SK-N-SH treated with all-trans-retinoic acid at 6 μM for 48 hours (cell line): ENCODE measurements around the gene PLCB1.

Experiments used
- ARNTL ChIP-seq: fragments of 450-650 bp; formaldehyde crosslinking; IDR thresholded peaks from 2 replicates; pipeline ENCODE4 v1.5.0; 2020; ENCODE audit warnings: low read depth, mild to moderate bottlenecking, moderate library complexity, borderline replicate concordance
- ESRRG ChIP-seq: fragments of 250-450 bp; sonication (Bioruptor Pico); IDR thresholded peaks from 2 replicates; pipeline ENCODE4 v1.6.1; 2021; ENCODE audit warnings: mild to moderate bottlenecking
- RARB ChIP-seq: fragments of 250-450 bp; sonication (Bioruptor Pico); IDR thresholded peaks from 2 replicates; pipeline ENCODE4 v1.8.0; 2021; ENCODE audit warnings: mild to moderate bottlenecking, moderate library complexity
- ZNF70 ChIP-seq: fragments of 450-650 bp; formaldehyde crosslinking; IDR thresholded peaks from 2 replicates; pipeline ENCODE4 v1.5.0; 2020; ENCODE audit warnings: mild to moderate bottlenecking, moderate library complexity
- TF ChIP-seq, protein P1 (sequence below): fragments of 250-450 bp; sonication (Bioruptor Pico); IDR thresholded peaks from 2 replicates; pipeline ENCODE4 v1.5.0; 2020; ENCODE audit warnings: mild to moderate bottlenecking, moderate library complexity
- TF ChIP-seq, protein P2 (sequence below): fragments of 250-450 bp; sonication (Bioruptor Pico); IDR thresholded peaks from 2 replicates; pipeline ENCODE4 v1.8.0; 2020; ENCODE audit warnings: mild to moderate bottlenecking, moderate library complexity, borderline replicate concordance

DNA sequence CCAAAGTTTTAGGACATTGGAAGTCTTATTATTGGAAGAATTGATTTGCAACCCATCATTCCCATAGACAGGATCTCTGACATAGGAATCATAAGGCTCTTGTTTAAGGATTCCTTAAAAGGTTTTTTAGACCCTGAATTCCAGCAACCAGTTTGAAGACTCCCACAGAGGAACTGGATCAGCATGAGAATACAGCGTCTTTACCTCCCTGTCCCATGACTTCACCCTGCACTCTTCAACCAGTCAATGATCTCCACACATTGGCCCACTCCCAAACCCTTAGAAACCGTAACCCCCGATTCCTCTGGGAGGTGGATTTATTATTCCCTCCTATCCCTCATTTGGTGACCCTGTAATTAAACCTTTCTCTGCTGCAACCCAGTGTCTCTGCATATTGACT is 786.1 kb downstream of the PLCB1 start:
- TF ChIP-seq, protein P1, sequence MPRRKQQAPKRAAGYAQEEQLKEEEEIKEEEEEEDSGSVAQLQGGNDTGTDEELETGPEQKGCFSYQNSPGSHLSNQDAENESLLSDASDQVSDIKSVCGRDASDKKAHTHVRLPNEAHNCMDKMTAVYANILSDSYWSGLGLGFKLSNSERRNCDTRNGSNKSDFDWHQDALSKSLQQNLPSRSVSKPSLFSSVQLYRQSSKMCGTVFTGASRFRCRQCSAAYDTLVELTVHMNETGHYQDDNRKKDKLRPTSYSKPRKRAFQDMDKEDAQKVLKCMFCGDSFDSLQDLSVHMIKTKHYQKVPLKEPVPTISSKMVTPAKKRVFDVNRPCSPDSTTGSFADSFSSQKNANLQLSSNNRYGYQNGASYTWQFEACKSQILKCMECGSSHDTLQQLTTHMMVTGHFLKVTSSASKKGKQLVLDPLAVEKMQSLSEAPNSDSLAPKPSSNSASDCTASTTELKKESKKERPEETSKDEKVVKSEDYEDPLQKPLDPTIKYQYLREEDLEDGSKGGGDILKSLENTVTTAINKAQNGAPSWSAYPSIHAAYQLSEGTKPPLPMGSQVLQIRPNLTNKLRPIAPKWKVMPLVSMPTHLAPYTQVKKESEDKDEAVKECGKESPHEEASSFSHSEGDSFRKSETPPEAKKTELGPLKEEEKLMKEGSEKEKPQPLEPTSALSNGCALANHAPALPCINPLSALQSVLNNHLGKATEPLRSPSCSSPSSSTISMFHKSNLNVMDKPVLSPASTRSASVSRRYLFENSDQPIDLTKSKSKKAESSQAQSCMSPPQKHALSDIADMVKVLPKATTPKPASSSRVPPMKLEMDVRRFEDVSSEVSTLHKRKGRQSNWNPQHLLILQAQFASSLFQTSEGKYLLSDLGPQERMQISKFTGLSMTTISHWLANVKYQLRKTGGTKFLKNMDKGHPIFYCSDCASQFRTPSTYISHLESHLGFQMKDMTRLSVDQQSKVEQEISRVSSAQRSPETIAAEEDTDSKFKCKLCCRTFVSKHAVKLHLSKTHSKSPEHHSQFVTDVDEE: no peak
- TF ChIP-seq ZNF70 (no peak), ARNTL (CRISPR knock-in tag) (no peak), ESRRG (CRISPR knock-in tag) (no peak), RARB (CRISPR knock-in tag) (no peak)
- TF ChIP-seq, protein P2, sequence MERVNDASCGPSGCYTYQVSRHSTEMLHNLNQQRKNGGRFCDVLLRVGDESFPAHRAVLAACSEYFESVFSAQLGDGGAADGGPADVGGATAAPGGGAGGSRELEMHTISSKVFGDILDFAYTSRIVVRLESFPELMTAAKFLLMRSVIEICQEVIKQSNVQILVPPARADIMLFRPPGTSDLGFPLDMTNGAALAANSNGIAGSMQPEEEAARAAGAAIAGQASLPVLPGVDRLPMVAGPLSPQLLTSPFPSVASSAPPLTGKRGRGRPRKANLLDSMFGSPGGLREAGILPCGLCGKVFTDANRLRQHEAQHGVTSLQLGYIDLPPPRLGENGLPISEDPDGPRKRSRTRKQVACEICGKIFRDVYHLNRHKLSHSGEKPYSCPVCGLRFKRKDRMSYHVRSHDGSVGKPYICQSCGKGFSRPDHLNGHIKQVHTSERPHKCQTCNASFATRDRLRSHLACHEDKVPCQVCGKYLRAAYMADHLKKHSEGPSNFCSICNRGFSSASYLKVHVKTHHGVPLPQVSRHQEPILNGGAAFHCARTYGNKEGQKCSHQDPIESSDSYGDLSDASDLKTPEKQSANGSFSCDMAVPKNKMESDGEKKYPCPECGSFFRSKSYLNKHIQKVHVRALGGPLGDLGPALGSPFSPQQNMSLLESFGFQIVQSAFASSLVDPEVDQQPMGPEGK (CRISPR knock-in tag): no peak
